Measurements from ENCODE around the gene LAMTOR3. TPM values are rescaled to one million over a fixed set of nuclear protein-coding genes. Genes with fewer than 3 reads are reported as not detected.

Gene LAMTOR3
- total and polyA plus RNA-seq, 12 donors: 29.0 to 37.4 (median 33.9) TPM

GRCh38 chr4:99921174-99921573 is 26.9 kb upstream of the LAMTOR3 start:
- no peak for DNase-seq
- H3K9me3 ChIP-seq: peaks cover 0 to 15% (median 6%) of the 10 kb centered on the region in 11 donors
- no peaks in the 10 kb centered on the region for H3K4me1 ChIP-seq
- ATAC-seq: no peak
- peaks cover 0 to 100% (median 13%) of the 10 kb centered on the region in 9 donors for H3K36me3 ChIP-seq
- WGBS, 2 donors: 97 to 99% methylated on average over 3 of the region's 3 CpGs
- TF ChIP-seq CTCF (IDR thresholded peaks at IDR 0.05): no peak
- intact Hi-C loops (cut with DNase I): no loop called here
- no peak overlapping the region for H3K4me3 ChIP-seq
- no peaks in the 10 kb centered on the region for H3K27me3 ChIP-seq
- no peak overlapping the region for H3K27ac ChIP-seq

GRCh38 chr4:99918656-99919055 is 24.4 kb upstream of the LAMTOR3 start:
- Histone ChIP-seq H3K27ac (no peak overlapping the region), H3K4me3 (no peak overlapping the region), H3K4me1 (no peaks in the 10 kb centered on the region), H3K27me3 (no peaks in the 10 kb centered on the region), H3K36me3 (peaks cover 0 to 100% (median 13%) of the 10 kb centered on the region in 9 donors), H3K9me3 (peaks cover 0 to 15% (median 6%) of the 10 kb centered on the region in 11 donors)
- intact Hi-C loops (cut with DNase I): no loop called here
- ATAC-seq (no peak), DNase-seq (no peak)
- 98 to 99% methylated on average over 2 of the region's 2 CpGs for WGBS, 2 donors
- no peak for TF ChIP-seq CTCF (IDR thresholded peaks at IDR 0.05)

GRCh38 chr4:99917575-99917974 is 23.3 kb upstream of the LAMTOR3 start:
- DNase-seq: no peak
- intact Hi-C loops (cut with DNase I): no loop called here
- Histone ChIP-seq H3K4me3 (no peak overlapping the region), H3K36me3 (peaks cover 0 to 100% (median 13%) of the 10 kb centered on the region in 9 donors), H3K27me3 (no peaks in the 10 kb centered on the region), H3K27ac (no peak overlapping the region), H3K9me3 (peaks cover 0 to 15% (median 6%) of the 10 kb centered on the region in 11 donors), H3K4me1 (no peaks in the 10 kb centered on the region)
- no peak for TF ChIP-seq CTCF (IDR thresholded peaks at IDR 0.05)
- no peak for ATAC-seq
- WGBS, 2 donors: 96 to 97% methylated on average over 3 of the region's 3 CpGs

GRCh38 chr4:99915449-99915848 is 21.2 kb upstream of the LAMTOR3 start:
- Histone ChIP-seq H3K9me3 (peaks cover 0 to 15% (median 6%) of the 10 kb centered on the region in 11 donors), H3K4me3 (no peak overlapping the region), H3K36me3 (peaks cover 0 to 89% (median 13%) of the 10 kb centered on the region in 9 donors), H3K27me3 (no peaks in the 10 kb centered on the region), H3K4me1 (no peaks in the 10 kb centered on the region), H3K27ac (no peak overlapping the region)
- WGBS, 2 donors: 88 to 94% methylated on average over 2 of the region's 2 CpGs
- ATAC-seq (no peak), DNase-seq (no peak)
- no peak for TF ChIP-seq CTCF (IDR thresholded peaks at IDR 0.05)
- intact Hi-C loops (cut with DNase I): no loop called here
